CD4-positive, alpha-beta T cell (primary cell): ENCODE results near the gene APC2. TPM values are rescaled to one million over a fixed set of nuclear protein-coding genes. Genes with fewer than 3 reads are reported as not detected.

Experiments
- ATAC-seq: fragments of 200-7000 bp; cut with Tn5 transposase; one replicate; pipeline ENCODE4 v1.10.0; 2022; ENCODE audit warnings: mild to moderate bottlenecking; ENCODE audit not compliant: poor library complexity
- CTCF ChIA-PET: fragments of 350-600 bp; sonication (Branson Sonifier 250); formaldehyde crosslinking; loops from one replicate; lab custom pipeline; 2021; ENCODE audit warnings: antibody characterized with exemption, inconsistent platforms; lab: Charles Lee
- POLR2A ChIA-PET: fragments of 350-600 bp; sonication (Branson Sonifier 250); formaldehyde crosslinking; loops from one replicate; lab custom pipeline; 2021; ENCODE audit warnings: antibody characterized with exemption, inconsistent platforms; lab: Charles Lee
- DNase-seq, 14 experiments: peaks; one replicate each; pipeline ENCODE4 v3.0.0-alpha.2; 2013 to 2020; ENCODE audit warnings: mixed read lengths in 2 of 14
- H3K27ac ChIP-seq, 2 donors: one replicate each; pipeline versions ENCODE4 v1.5.1 to v1.7.0; 2013; ENCODE audit warnings: low read length in 2 of 2, low read depth in 1 of 2, mild to moderate bottlenecking in 1 of 2
- H3K27me3 ChIP-seq, 2 experiments: 1 replicate in 1 of 2; 2 replicates in 1 of 2; pipeline versions ENCODE4 v1.6.1 to v1.7.0; 2013; ENCODE audit warnings: low read length in 2 of 2, control low read depth in 1 of 2, mild to moderate bottlenecking in 1 of 2, moderate library complexity in 1 of 2; ENCODE audit not compliant: insufficient read depth in 2 of 2, control insufficient read depth in 1 of 2
- H3K36me3 ChIP-seq: one replicate; pipeline ENCODE4 v1.6.1; 2013; ENCODE audit warnings: low read length, control low read depth; ENCODE audit not compliant: insufficient read depth
- H3K4me1 ChIP-seq: one replicate; pipeline ENCODE4 v1.6.1; 2013; ENCODE audit warnings: low read length, control low read depth; ENCODE audit not compliant: insufficient read depth
- H3K4me3 ChIP-seq: one replicate; pipeline ENCODE4 v1.5.1; 2013; ENCODE audit warnings: mild to moderate bottlenecking, low read length, moderate library complexity
- H3K9me3 ChIP-seq, 2 experiments: 1 replicate in 1 of 2; 2 replicates in 1 of 2; pipeline versions ENCODE4 v1.6.1 to v1.7.0; 2013; ENCODE audit warnings: low read length in 2 of 2, mild to moderate bottlenecking in 2 of 2, control low read depth in 1 of 2, moderate library complexity in 1 of 2; ENCODE audit not compliant: control insufficient read depth in 1 of 2, insufficient read depth in 1 of 2
- H3K27ac Mint-ChIP-seq: one replicate; pipeline ENCODE4 v1.8.0; 2020; ENCODE audit warnings: mixed read lengths
- H3K27me3 Mint-ChIP-seq: one replicate; pipeline ENCODE4 v1.8.0; 2021; ENCODE audit warnings: mixed read lengths
- H3K36me3 Mint-ChIP-seq: one replicate; pipeline ENCODE4 v1.8.0; 2021; ENCODE audit warnings: low read depth, mixed read lengths
- H3K4me1 Mint-ChIP-seq: one replicate; pipeline ENCODE4 v1.8.0; 2021; ENCODE audit warnings: low read depth, mixed read lengths
- H3K4me3 Mint-ChIP-seq: one replicate; pipeline ENCODE4 v1.8.0; 2020; ENCODE audit warnings: mild to moderate bottlenecking, mixed read lengths
- H3K9me3 Mint-ChIP-seq: one replicate; pipeline ENCODE4 v1.8.0; 2020; ENCODE audit warnings: mixed read lengths
- intact Hi-C, 2 experiments: fragments of 100-400 bp; cut with DNase I in 1 of 2; cut with micrococcal nuclease in 1 of 2; formaldehyde crosslinking; loops; one replicate each; pipeline versions ENCODE4 v1.15.1 to v1.9.0; 2023 to 2025; cut with DNase I, micrococcal nuclease
- total RNA-seq, 174 experiments: library from RNA in 2 of 174; stranded (reverse) in 2 of 174; gene quantifications; one replicate each; pipeline ENCODE4 v1.2.3 and lab custom pipeline; 2021 to 2026
- TF ChIP-seq, protein P1 (sequence below): fragments of 200-600 bp; IDR thresholded peaks from one replicate; pipeline ENCODE4 v1.8.0; 2022; ENCODE audit warnings: antibody characterized with exemption, mild to moderate bottlenecking

Gene APC2
- total RNA-seq, 2 experiments from 2014 or later = 0.20 to 0.30 TPM

- CTCF ChIA-PET = no interaction called here
- H3K4me1 Mint-ChIP-seq = peaks cover 18% of the 10 kb centered on the region
Measured at GRCh38 chr19:1481224-1481892, 31.4 kb downstream of the APC2 start.

DNA sequence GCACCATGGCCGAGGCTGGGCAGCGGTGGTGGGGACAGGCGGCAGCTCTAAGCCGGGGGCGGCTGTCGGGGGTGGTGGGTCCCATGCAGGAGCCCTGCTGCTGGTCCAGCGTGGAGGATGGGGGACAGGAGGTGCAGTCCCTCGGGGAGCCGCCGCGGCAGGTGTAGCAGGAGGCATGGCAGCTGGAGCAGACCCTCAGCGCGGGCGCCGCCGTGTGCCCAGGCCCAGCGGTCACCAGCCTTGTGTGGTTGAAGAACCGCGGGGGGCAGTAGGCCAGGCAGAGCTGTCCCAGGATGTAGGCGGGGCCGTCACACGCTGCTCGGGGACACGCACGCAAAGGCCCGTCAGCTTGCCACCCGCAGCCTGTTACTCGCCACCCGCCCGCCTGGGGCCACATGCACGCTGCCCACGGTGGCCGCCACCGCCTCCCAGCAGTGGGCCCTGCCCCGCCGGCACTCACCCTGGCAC, 32.0 kb downstream of the APC2 start:
- Histone ChIP-seq H3K27me3 (no peaks in the 10 kb centered on the region), H3K9me3 (no peaks in the 10 kb centered on the region), H3K4me3 (no peak overlapping the region), H3K36me3 (peaks cover 6% of the 10 kb centered on the region), H3K27ac (no peak overlapping the region), H3K4me1 (peaks cover 23% of the 10 kb centered on the region)
- TF ChIP-seq, protein P1, sequence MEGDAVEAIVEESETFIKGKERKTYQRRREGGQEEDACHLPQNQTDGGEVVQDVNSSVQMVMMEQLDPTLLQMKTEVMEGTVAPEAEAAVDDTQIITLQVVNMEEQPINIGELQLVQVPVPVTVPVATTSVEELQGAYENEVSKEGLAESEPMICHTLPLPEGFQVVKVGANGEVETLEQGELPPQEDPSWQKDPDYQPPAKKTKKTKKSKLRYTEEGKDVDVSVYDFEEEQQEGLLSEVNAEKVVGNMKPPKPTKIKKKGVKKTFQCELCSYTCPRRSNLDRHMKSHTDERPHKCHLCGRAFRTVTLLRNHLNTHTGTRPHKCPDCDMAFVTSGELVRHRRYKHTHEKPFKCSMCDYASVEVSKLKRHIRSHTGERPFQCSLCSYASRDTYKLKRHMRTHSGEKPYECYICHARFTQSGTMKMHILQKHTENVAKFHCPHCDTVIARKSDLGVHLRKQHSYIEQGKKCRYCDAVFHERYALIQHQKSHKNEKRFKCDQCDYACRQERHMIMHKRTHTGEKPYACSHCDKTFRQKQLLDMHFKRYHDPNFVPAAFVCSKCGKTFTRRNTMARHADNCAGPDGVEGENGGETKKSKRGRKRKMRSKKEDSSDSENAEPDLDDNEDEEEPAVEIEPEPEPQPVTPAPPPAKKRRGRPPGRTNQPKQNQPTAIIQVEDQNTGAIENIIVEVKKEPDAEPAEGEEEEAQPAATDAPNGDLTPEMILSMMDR = no peak
- ATAC-seq (no peak), DNase-seq (no peak)
- Mint-ChIP-seq H3K9me3 (no peaks in the 10 kb centered on the region), H3K36me3 (peaks cover 6% of the 10 kb centered on the region), H3K27ac (no peak overlapping the region), H3K4me1 (peaks cover 18% of the 10 kb centered on the region), H3K27me3 (no peaks in the 10 kb centered on the region), H3K4me3 (no peak overlapping the region)
- CTCF ChIA-PET = no interaction called here
- POLR2A ChIA-PET = no interaction called here
- intact Hi-C loops = no loop called here

More at GRCh38 chr19:1481224-1481892, 31.4 kb downstream of the APC2 start:
- Mint-ChIP-seq H3K9me3 (no peaks in the 10 kb centered on the region), H3K4me3 (no peak overlapping the region), H3K27ac (no peak overlapping the region), H3K27me3 (no peaks in the 10 kb centered on the region), H3K36me3 (peaks cover 6% of the 10 kb centered on the region)
- intact Hi-C loops = no loop called here
- H3K9me3 ChIP-seq = no peaks in the 10 kb centered on the region
- no peak for DNase-seq
- no peak for ATAC-seq
- peaks cover 23% of the 10 kb centered on the region for H3K4me1 ChIP-seq
- H3K27me3 ChIP-seq = no peaks in the 10 kb centered on the region
- POLR2A ChIA-PET = no interaction called here
- H3K27ac ChIP-seq = no peak overlapping the region
- no peak overlapping the region for H3K4me3 ChIP-seq
- H3K36me3 ChIP-seq = peaks cover 6% of the 10 kb centered on the region
- TF ChIP-seq, protein P1 = no peak

DNA sequence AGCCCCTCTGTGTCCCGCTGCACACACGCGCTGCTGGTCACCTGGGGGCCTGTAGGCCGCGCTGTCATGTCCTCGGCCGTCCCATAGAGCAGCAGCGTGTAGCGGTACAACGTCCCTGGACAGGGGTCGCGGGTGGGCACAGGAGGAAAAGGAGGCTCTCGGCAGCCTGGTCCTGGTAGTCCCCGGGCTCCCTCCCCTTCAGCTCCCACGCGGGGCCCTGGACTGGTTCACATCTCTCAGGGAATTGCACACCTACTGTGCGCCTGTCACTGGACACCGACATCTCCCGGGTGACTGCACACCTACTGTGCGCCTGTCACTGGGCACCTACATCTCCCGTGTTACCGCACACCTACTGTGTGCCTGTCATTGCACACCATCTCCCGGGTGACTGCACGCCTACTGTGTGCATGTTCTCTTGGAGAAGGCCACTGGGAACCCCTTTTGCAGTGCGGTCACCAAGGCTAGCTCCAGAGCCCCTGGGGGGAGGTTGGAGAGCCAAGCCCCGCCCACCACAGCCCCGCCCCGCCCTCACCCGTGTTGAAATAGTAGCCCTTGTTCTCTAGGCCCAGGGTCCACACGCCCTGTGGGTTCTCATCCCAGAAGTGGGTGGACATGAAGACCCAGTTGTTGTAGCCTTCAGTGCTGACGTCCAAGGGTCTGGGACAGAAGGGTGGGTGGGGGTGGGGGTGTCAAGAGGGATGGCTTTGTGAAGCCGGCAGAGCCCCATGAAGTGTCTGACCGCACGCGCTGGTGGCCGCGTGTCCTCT, 32.6 kb downstream of the APC2 start:
- peak in 1 of 14 experiments; percentile 33 for DNase-seq
- no peaks in the 10 kb centered on the region for H3K9me3 Mint-ChIP-seq

More for the DNA sequence above, 32.6 kb downstream of the APC2 start:
- CTCF ChIA-PET = no interaction called here
- Mint-ChIP-seq H3K27ac (no peak overlapping the region), H3K4me3 (no peak overlapping the region), H3K36me3 (peaks cover 6% of the 10 kb centered on the region), H3K27me3 (no peaks in the 10 kb centered on the region), H3K4me1 (peaks cover 13% of the 10 kb centered on the region)
- H3K27ac ChIP-seq = no peak overlapping the region
- no peaks in the 10 kb centered on the region for H3K27me3 ChIP-seq
- intact Hi-C loops = no loop called here
- H3K4me3 ChIP-seq = no peak overlapping the region
- POLR2A ChIA-PET = no interaction called here
- peaks cover 20% of the 10 kb centered on the region for H3K4me1 ChIP-seq
- H3K9me3 ChIP-seq = no peaks in the 10 kb centered on the region
- TF ChIP-seq, protein P1 = no peak
- ATAC-seq = no peak
- H3K36me3 ChIP-seq = peaks cover under 1% of the 10 kb centered on the region
